ENCODE measurements around the gene PTCD1.

The PTCD1 gene

GRCh38 chr7:99469381-99470065 is 30.9 kb upstream of the PTCD1 start:
- no peak overlapping the region for H3K4me3 ChIP-seq (ENCODE audit: low read depth, low read length)
- TF ChIP-seq, protein P1, sequence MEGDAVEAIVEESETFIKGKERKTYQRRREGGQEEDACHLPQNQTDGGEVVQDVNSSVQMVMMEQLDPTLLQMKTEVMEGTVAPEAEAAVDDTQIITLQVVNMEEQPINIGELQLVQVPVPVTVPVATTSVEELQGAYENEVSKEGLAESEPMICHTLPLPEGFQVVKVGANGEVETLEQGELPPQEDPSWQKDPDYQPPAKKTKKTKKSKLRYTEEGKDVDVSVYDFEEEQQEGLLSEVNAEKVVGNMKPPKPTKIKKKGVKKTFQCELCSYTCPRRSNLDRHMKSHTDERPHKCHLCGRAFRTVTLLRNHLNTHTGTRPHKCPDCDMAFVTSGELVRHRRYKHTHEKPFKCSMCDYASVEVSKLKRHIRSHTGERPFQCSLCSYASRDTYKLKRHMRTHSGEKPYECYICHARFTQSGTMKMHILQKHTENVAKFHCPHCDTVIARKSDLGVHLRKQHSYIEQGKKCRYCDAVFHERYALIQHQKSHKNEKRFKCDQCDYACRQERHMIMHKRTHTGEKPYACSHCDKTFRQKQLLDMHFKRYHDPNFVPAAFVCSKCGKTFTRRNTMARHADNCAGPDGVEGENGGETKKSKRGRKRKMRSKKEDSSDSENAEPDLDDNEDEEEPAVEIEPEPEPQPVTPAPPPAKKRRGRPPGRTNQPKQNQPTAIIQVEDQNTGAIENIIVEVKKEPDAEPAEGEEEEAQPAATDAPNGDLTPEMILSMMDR (IDR thresholded peaks at IDR 0.05; ENCODE audit: borderline replicate concordance, insufficient read depth, low read depth, low read length) = no peak

- H3K4me3 ChIP-seq (ENCODE audit: low read depth, low read length) = no peak overlapping the region
- TF ChIP-seq, protein P1 (IDR thresholded peaks at IDR 0.05; ENCODE audit: borderline replicate concordance, insufficient read depth, low read depth, low read length) = no peak
These were observed 29.8 kb upstream of the PTCD1 start for GRCh38 chr7:99468336-99468918.

DNA sequence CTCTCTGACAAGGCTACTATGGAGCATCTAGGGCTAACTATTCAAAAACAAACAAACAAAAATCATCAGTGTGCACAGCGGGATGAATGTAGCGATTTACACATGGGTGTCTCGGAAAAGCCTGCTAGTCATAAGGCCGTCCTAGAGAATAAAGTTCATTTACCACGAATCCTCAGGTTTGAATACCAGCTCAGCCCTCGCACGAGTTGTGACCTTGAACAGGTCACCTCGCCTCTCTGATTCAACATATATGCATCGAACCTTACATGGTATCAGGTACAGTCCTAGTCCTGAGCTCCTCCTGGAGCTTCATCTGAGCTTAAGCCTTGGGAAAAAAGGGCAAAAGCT is 26.8 kb upstream of the PTCD1 start:
- TF ChIP-seq, protein P1 (IDR thresholded peaks at IDR 0.05; ENCODE audit: borderline replicate concordance, insufficient read depth, low read depth, low read length) = no peak
- H3K4me3 ChIP-seq (ENCODE audit: low read depth, low read length) = peak overlapping the region; percentile 94

DNA sequence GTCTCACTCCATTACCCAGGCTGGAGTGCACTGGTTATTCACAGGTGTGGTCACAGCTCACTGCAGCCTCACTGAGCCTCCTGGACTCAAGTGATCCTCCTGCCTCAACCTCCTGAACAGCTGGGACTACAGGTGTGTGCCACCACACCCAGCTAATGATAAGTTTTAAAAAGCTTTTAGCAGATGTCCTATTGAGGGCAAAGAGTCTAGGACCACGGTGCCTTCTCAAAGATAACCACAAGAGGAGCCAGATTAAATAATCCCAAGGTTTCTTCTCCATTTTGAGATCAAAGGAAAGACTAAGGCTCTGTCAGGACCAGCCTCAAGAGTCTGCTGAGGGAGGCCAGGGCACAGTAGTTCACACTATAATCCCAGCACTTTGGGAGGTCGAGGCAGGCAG is 22.6 kb upstream of the PTCD1 start:
- no peak overlapping the region for H3K4me3 ChIP-seq (ENCODE audit: low read depth, low read length)
- TF ChIP-seq, protein P1 (IDR thresholded peaks at IDR 0.05; ENCODE audit: borderline replicate concordance, insufficient read depth, low read depth, low read length) = no peak

DNA sequence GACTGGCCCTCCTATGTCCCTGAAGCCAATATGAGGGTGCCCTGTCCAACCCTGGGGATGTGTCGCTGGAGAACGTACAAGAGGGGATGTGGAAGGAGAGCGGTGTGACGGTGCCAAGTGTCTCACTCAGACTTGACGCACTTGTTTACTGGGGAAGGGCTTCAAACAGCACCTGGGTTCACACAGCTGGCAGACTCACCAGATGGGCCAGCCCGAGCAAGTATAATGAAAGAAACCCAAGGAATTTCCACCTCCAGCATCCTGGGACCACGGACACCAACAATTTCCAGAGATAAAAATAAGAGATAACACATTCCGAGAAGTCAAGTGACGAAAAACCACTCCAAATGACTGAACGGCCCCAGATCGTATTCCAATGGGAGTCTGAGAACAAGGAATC is 22.1 kb upstream of the PTCD1 start:
- TF ChIP-seq, protein P1 (IDR thresholded peaks at IDR 0.05; ENCODE audit: borderline replicate concordance, insufficient read depth, low read depth, low read length) = no peak
- no peak overlapping the region for H3K4me3 ChIP-seq (ENCODE audit: low read depth, low read length)

- TF ChIP-seq, protein P1 (IDR thresholded peaks at IDR 0.05; ENCODE audit: borderline replicate concordance, insufficient read depth, low read depth, low read length) = peak; percentile 42; the same call in 1 of the 2 replicates
- no peak overlapping the region for H3K4me3 ChIP-seq (ENCODE audit: low read depth, low read length)
These were observed 20.5 kb upstream of the PTCD1 start for GRCh38 chr7:99459087-99459486.
